Neural progenitor cell (in vitro differentiated cells): Measurements from ENCODE around the gene DSC3. TPM values are rescaled to one million over a fixed set of nuclear protein-coding genes. Genes with fewer than 3 reads are reported as not detected.

Experiments used
- DNase-seq: peaks from one replicate; pipeline ENCODE4 v3.0.0-alpha.2; 2016; ENCODE audit warnings: low spot score
- H2AFZ ChIP-seq: fragments of 200-600 bp; sonication (generic); replicated peaks from 2 replicates; pipeline ENCODE4 v1.6.1; 2016; ENCODE audit warnings: antibody characterized with exemption
- H3F3A ChIP-seq: fragments of 200-600 bp; sonication (generic); 2 replicates; pipeline ENCODE4 v1.6.1; 2016; ENCODE audit warnings: antibody characterized with exemption, low read depth
- H3K27ac ChIP-seq: fragments of 200-600 bp; sonication (generic); 2 replicates; pipeline ENCODE4 v1.5.1; 2016; ENCODE audit warnings: mild to moderate bottlenecking
- H3K27me3 ChIP-seq: fragments of 200-600 bp; sonication (generic); 2 replicates; pipeline ENCODE4 v1.6.1; 2016; ENCODE audit warnings: mild to moderate bottlenecking, moderate library complexity
- H3K36me3 ChIP-seq: fragments of 200-600 bp; sonication (generic); 2 replicates; pipeline ENCODE4 v1.5.1; 2016
- H3K4me1 ChIP-seq: fragments of 200-600 bp; sonication (generic); 2 replicates; pipeline ENCODE4 v1.6.1; 2016; ENCODE audit warnings: mixed run types
- H3K4me2 ChIP-seq: fragments of 200-600 bp; sonication (generic); 2 replicates; pipeline ENCODE4 v1.6.1; 2016
- H3K4me3 ChIP-seq: fragments of 200-600 bp; sonication (generic); 2 replicates; pipeline ENCODE4 v1.5.1; 2016
- H3K79me2 ChIP-seq: fragments of 200-600 bp; sonication (generic); 2 replicates; pipeline ENCODE4 v1.6.1; 2016; ENCODE audit warnings: low read depth
- H3K9ac ChIP-seq: fragments of 200-600 bp; sonication (generic); 2 replicates; pipeline ENCODE4 v1.6.1; 2016
- H3K9me3 ChIP-seq: fragments of 200-600 bp; sonication (generic); 2 replicates; pipeline ENCODE4 v1.5.1; 2016; ENCODE audit warnings: low read depth
- H4K20me1 ChIP-seq: fragments of 200-600 bp; sonication (generic); 2 replicates; pipeline ENCODE4 v1.6.1; 2016; ENCODE audit warnings: low read depth
- H3K27ac Mint-ChIP-seq: 3 replicates; pipeline ENCODE4 v1.8.0; 2021; ENCODE audit warnings: mixed read lengths
- H3K27me3 Mint-ChIP-seq: 2 replicates; pipeline ENCODE4 v1.8.0; 2022; ENCODE audit warnings: low read depth, mild to moderate bottlenecking, inconsistent platforms, moderate library complexity, mixed read lengths; ENCODE audit not compliant: insufficient read depth
- H3K36me3 Mint-ChIP-seq: 3 replicates; pipeline ENCODE4 v1.8.0; 2021; ENCODE audit warnings: mixed read lengths
- H3K4me1 Mint-ChIP-seq: 3 replicates; pipeline ENCODE4 v1.8.0; 2021; ENCODE audit warnings: mixed read lengths
- H3K4me3 Mint-ChIP-seq: 3 replicates; pipeline ENCODE4 v1.8.0; 2021; ENCODE audit warnings: mild to moderate bottlenecking, moderate library complexity, mixed read lengths
- H3K9me3 Mint-ChIP-seq: 3 replicates; pipeline ENCODE4 v1.8.0; 2020; ENCODE audit warnings: mixed read lengths
- CTCF ChIP-seq: fragments of 200-600 bp; sonication (generic); IDR thresholded peaks from 2 replicates; pipeline ENCODE4 v1.5.1; 2017; ENCODE audit warnings: antibody characterized with exemption, mild to moderate bottlenecking
- EZH2 ChIP-seq: fragments of 200-600 bp; sonication (generic); IDR thresholded peaks from 2 replicates; pipeline ENCODE4 v1.6.1; 2017; ENCODE audit warnings: antibody characterized with exemption, mild to moderate bottlenecking, moderate library complexity
- EZH2phosphoT487 ChIP-seq: fragments of 200-600 bp; sonication (generic); IDR thresholded peaks from 2 replicates; pipeline ENCODE4 v1.6.1; 2017; ENCODE audit warnings: antibody characterized with exemption
- total RNA-seq: library from RNA; depleted of rRNA; stranded (reverse); fragments of >200 nt; gene quantifications from 2 replicates; pipeline ENCODE4 v1.2.3, GENCODE V29; 2015; ENCODE audit warnings: low replicate concordance

Gene DSC3
- total RNA-seq, 1 donor from 2014 or later: 1.8 TPM

- Mint-ChIP-seq H3K36me3 (peaks cover 6% of the 10 kb centered on the region), H3K27me3 (peaks cover 40% of the 10 kb centered on the region), H3K4me1 (peaks cover 16% of the 10 kb centered on the region), H3K27ac (no peak overlapping the region), H3K9me3 (peaks cover 2% of the 10 kb centered on the region), H3K4me3 (no peak overlapping the region)
- Histone ChIP-seq H3K9me3 (no peaks in the 10 kb centered on the region), H3K79me2 (no peaks in the 10 kb centered on the region), H3K27ac (no peak overlapping the region), H3K4me3 (no peak overlapping the region), H4K20me1 (no peaks in the 10 kb centered on the region), H3K4me1 (no peaks in the 10 kb centered on the region), H2AFZ (no peak overlapping the region), H3F3A (peaks cover 11% of the 10 kb centered on the region), H3K4me2 (no peak overlapping the region), H3K36me3 (no peaks in the 10 kb centered on the region), H3K27me3 (peaks cover 60% of the 10 kb centered on the region), H3K9ac (no peak overlapping the region)
- TF ChIP-seq EZH2 (no peak), EZH2phosphoT487 (no peak), CTCF (no peak)
- no peak for DNase-seq
These were observed 2.4 kb upstream of the DSC3 start for GRCh38 chr18:31044926-31045325.

GRCh38 chr18:31043709-31044108 is 1.2 kb upstream of the DSC3 start:
- Histone ChIP-seq H3K4me1 (no peaks in the 10 kb centered on the region), H3K4me2 (no peak overlapping the region), H3K27me3 (peaks cover 72% of the 10 kb centered on the region), H3K36me3 (no peaks in the 10 kb centered on the region), H2AFZ (no peak overlapping the region), H3K9ac (no peak overlapping the region), H3F3A (peaks cover 11% of the 10 kb centered on the region), H3K79me2 (no peaks in the 10 kb centered on the region), H3K9me3 (no peaks in the 10 kb centered on the region), H3K27ac (no peak overlapping the region), H4K20me1 (no peaks in the 10 kb centered on the region), H3K4me3 (no peak overlapping the region)
- H3K4me1 Mint-ChIP-seq: peaks cover 16% of the 10 kb centered on the region
- H3K9me3 Mint-ChIP-seq: peaks cover 2% of the 10 kb centered on the region
- H3K4me3 Mint-ChIP-seq: peak overlapping the region; percentile 75
- no peak for DNase-seq
- no peak overlapping the region for H3K27ac Mint-ChIP-seq
- H3K27me3 Mint-ChIP-seq: peaks cover 40% of the 10 kb centered on the region
- H3K36me3 Mint-ChIP-seq: peaks cover 6% of the 10 kb centered on the region
- TF ChIP-seq EZH2phosphoT487: no peak
- TF ChIP-seq CTCF: no peak
- no peak for TF ChIP-seq EZH2

GRCh38 chr18:31042084-31042405 is 497 bp downstream of the DSC3 start:
- Histone ChIP-seq H3K79me2 (no peaks in the 10 kb centered on the region), H2AFZ (peak overlapping the region; percentile 97), H3K27me3 (peaks cover 83% of the 10 kb centered on the region), H3K4me2 (peak overlapping the region; percentile 87), H4K20me1 (no peaks in the 10 kb centered on the region), H3K4me3 (peak overlapping the region; percentile 53), H3K4me1 (no peaks in the 10 kb centered on the region), H3K9me3 (no peaks in the 10 kb centered on the region), H3K36me3 (no peaks in the 10 kb centered on the region), H3K9ac (no peak overlapping the region), H3F3A (peaks cover 11% of the 10 kb centered on the region), H3K27ac (no peak overlapping the region)
- peak overlapping the region; percentile 96 for H3K4me3 Mint-ChIP-seq
- H3K27me3 Mint-ChIP-seq: peaks cover 43% of the 10 kb centered on the region
- H3K9me3 Mint-ChIP-seq: peaks cover 2% of the 10 kb centered on the region
- no peak for TF ChIP-seq EZH2
- TF ChIP-seq EZH2phosphoT487: no peak
- no peak for TF ChIP-seq CTCF
- H3K4me1 Mint-ChIP-seq: peaks cover 16% of the 10 kb centered on the region
- peak overlapping the region; percentile 46 for H3K27ac Mint-ChIP-seq
- peaks cover 6% of the 10 kb centered on the region for H3K36me3 Mint-ChIP-seq
- DNase-seq: no peak
